Measurements from ENCODE around the gene CLRN2. TPM values are rescaled to one million over a fixed set of nuclear protein-coding genes. Genes with fewer than 3 reads are reported as not detected.
A peak's percentile ranks its signal among the peaks of the same experiment; 100 is the strongest.

Gene CLRN2
- total RNA-seq, 1 donor: not detected

DNA sequence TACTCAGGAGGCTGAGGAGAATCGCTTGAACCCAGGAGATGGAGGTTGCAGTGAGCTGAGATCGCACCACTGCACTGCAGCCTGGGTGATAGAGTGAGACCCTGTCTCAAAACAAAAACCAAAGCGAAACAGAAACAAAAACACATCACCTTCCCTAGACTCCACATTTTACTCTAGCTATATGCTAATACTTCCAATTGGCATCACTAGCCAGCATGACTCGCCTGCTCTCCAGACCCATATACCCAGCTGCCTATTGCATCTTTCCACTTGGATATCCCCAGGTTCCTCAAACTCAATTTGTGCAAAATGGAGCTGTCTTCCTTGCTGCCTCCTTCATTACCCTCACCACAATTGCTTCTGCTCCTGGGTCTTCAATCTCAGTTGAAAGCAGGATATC, 39.6 kb downstream of the CLRN2 start:
- no peak for TF ChIP-seq CTCF (IDR thresholded peaks at IDR 0.05; ENCODE audit: insufficient read depth, low read depth, low read length)
- no peak overlapping the region for H3K4me3 ChIP-seq (ENCODE audit: low read depth, low read length)
- no peak for DNase-seq (ENCODE audit: low read depth)

GRCh38 chr4:17556498-17556897, 41.5 kb downstream of the CLRN2 start:
- no peak for DNase-seq (ENCODE audit: low read depth)
- TF ChIP-seq CTCF (IDR thresholded peaks at IDR 0.05; ENCODE audit: insufficient read depth, low read depth, low read length): no peak
- no peak overlapping the region for H3K4me3 ChIP-seq (ENCODE audit: low read depth, low read length)

GRCh38 chr4:17557880-17558279, 42.9 kb downstream of the CLRN2 start:
- peak; percentile 40 for DNase-seq (ENCODE audit: low read depth)
- no peak for TF ChIP-seq CTCF (IDR thresholded peaks at IDR 0.05; ENCODE audit: insufficient read depth, low read depth, low read length)
- H3K4me3 ChIP-seq (ENCODE audit: low read depth, low read length): no peak overlapping the region

GRCh38 chr4:17558941-17559708, 44.2 kb downstream of the CLRN2 start:
- DNase-seq (ENCODE audit: low read depth): no peak
- TF ChIP-seq CTCF (IDR thresholded peaks at IDR 0.05; ENCODE audit: insufficient read depth, low read depth, low read length): no peak
- H3K4me3 ChIP-seq (ENCODE audit: low read depth, low read length): no peak overlapping the region

DNA sequence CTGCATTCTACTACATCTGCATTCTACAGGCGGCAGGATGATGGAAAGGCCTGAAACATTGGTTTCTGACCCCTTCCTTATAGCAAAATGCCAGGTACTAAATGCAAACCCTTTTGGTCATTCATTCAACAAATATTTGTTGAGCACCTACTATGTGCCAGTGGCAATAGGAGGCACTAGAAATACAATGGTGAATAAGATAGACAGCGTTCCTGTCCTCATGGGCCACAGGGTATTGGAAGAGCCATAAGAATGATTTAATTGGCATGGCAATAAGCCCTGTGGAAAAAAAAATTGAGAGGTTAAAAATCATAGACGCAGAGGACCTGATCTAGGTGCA, 44.7 kb downstream of the CLRN2 start:
- DNase-seq (ENCODE audit: low read depth): no peak
- no peak for TF ChIP-seq CTCF (IDR thresholded peaks at IDR 0.05; ENCODE audit: insufficient read depth, low read depth, low read length)
- H3K4me3 ChIP-seq (ENCODE audit: low read depth, low read length): no peak overlapping the region

GRCh38 chr4:17560065-17560673, 45.2 kb downstream of the CLRN2 start:
- no peak for DNase-seq (ENCODE audit: low read depth)
- H3K4me3 ChIP-seq (ENCODE audit: low read depth, low read length): no peak overlapping the region
- no peak for TF ChIP-seq CTCF (IDR thresholded peaks at IDR 0.05; ENCODE audit: insufficient read depth, low read depth, low read length)

Measured in fibroblast of villous mesenchyme (primary cell).